Left ventricle myocardium inferior (tissue), 1 donor: ENCODE results near the gene ERC1. TPM values are rescaled to one million over a fixed set of nuclear protein-coding genes. Genes with fewer than 3 reads are reported as not detected.

ENCODE experiments used
- DNase-seq: peaks from one replicate; pipeline ENCODE4 v3.0.0-alpha.2; 2020
- H3K27ac ChIP-seq: fragments of 200-600 bp; replicated peaks from 2 replicates; pipeline ENCODE4 v1.8.0; 2021
- H3K27me3 ChIP-seq: fragments of 200-600 bp; 2 replicates; pipeline ENCODE4 v1.8.0; 2021; ENCODE audit warnings: low read depth
- H3K36me3 ChIP-seq: fragments of 200-600 bp; 2 replicates; pipeline ENCODE4 v1.8.0; 2021
- H3K4me1 ChIP-seq: fragments of 200-600 bp; 2 replicates; pipeline ENCODE4 v1.8.0; 2021
- H3K4me3 ChIP-seq: fragments of 200-600 bp; 2 replicates; pipeline ENCODE4 v1.8.0; 2021; ENCODE audit warnings: mild to moderate bottlenecking, moderate library complexity
- H3K9me3 ChIP-seq: fragments of 200-600 bp; replicated peaks from 2 replicates; pipeline ENCODE4 v1.8.0; 2021
- CTCF ChIP-seq: fragments of 200-600 bp; IDR thresholded peaks from 2 replicates; pipeline ENCODE4 v1.8.0; 2021; ENCODE audit warnings: antibody characterized with exemption, mild to moderate bottlenecking, borderline replicate concordance
- intact Hi-C: fragments of 100-400 bp; cut with micrococcal nuclease; formaldehyde crosslinking; loops from one replicate; pipeline ENCODE4 v1.11.0; 2022
- total RNA-seq: library from RNA; stranded (reverse); fragmentation: NEBNext Ultra II Directional; extraction: Animal tissue kit (Norgen Biotek cat#: 25700); gene quantifications from one replicate; pipeline ENCODE4 v1.2.1, GENCODE V29; 2021
- donor health status: DM: no; HTN: yes; CAD: no; lungs with severe emphysema.

The ERC1 gene
- total RNA-seq, 1 donor from 2014 or later = 50.8 TPM

- H3K27ac ChIP-seq = no peak overlapping the region
Observed at GRCh38 chr12:1179128-1179527, 188.1 kb downstream of the ERC1 start.

DNA sequence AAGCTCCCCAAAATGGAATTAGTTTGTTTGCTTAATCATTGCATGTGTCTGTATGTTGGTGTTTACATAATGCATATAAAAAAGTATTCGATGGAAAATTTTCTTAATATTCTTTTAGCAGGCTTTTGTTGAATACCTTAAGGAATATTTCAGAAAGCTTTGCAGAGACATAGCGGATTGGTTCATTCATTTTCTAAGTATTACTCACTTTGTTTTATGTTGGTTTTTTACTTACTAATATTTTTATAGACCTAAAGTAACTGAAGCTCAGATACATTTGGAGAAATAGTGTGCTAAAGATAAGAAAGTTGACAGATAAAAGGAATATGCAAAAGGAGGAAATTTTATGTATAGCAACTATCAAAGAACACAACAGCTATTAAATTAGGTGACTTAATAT lies 191.0 kb downstream of the ERC1 start:
- no peak for DNase-seq
- H3K4me1 ChIP-seq = peaks cover 9% of the 10 kb centered on the region
- intact Hi-C loops = no loop called here
- H3K36me3 ChIP-seq = peaks cover 44% of the 10 kb centered on the region
- H3K4me3 ChIP-seq = no peak overlapping the region
- no peak for TF ChIP-seq CTCF
- H3K27me3 ChIP-seq = no peaks in the 10 kb centered on the region
- H3K9me3 ChIP-seq = no peaks in the 10 kb centered on the region
- no peak overlapping the region for H3K27ac ChIP-seq

More at GRCh38 chr12:1179128-1179527, 188.1 kb downstream of the ERC1 start:
- peaks cover 30% of the 10 kb centered on the region for H3K36me3 ChIP-seq
- intact Hi-C loops = no loop called here
- no peak overlapping the region for H3K4me3 ChIP-seq
- peaks cover 4% of the 10 kb centered on the region for H3K4me1 ChIP-seq
- H3K27me3 ChIP-seq = no peaks in the 10 kb centered on the region
- DNase-seq = no peak
- H3K9me3 ChIP-seq = no peaks in the 10 kb centered on the region
- no peak for TF ChIP-seq CTCF

- H3K9me3 ChIP-seq = no peaks in the 10 kb centered on the region
- no peak overlapping the region for H3K27ac ChIP-seq
- no peak for DNase-seq
- intact Hi-C loops = no loop called here
- peaks cover 9% of the 10 kb centered on the region for H3K4me1 ChIP-seq
- no peak overlapping the region for H3K4me3 ChIP-seq
- H3K36me3 ChIP-seq = peaks cover 57% of the 10 kb centered on the region
- TF ChIP-seq CTCF = no peak
- H3K27me3 ChIP-seq = no peaks in the 10 kb centered on the region
Observed at GRCh38 chr12:1184402-1184801, 193.4 kb downstream of the ERC1 start.

DNA sequence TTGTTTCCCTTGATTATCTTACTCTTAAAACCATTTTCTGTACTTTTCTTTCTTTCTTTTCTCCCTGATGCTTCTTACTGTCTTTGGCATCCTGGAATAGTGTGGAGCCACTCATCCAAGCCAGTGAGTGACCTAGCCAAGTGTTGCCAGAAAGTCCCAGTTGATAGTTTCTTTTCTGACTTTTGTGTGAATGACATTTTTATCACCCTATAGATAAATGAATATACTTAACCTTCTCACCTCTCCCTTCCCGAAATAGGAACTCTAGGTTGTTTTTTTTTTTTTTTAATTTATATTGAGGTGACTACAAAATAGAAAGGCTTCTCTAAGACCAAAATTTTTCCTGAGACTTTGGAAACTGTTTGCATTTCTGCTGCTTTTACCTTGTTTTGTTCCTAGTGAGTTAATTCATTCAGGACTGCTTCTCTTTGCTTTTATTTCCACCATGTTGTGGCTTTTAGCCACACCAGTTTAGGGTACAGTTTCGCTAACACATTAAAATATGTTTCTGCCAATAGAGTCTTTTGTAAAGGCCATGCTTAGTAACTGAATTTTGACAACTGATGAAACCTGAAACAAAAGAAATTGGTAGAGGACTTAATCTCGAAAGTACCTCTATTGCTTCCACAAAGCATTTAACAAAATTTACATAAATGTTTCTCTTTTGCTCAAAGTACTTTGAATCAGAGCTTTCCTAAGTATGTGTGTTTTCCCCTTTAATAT lies 194.6 kb downstream of the ERC1 start:
- no peak for TF ChIP-seq CTCF
- Histone ChIP-seq H3K4me3 (no peak overlapping the region), H3K4me1 (peaks cover 9% of the 10 kb centered on the region), H3K27ac (no peak overlapping the region), H3K27me3 (no peaks in the 10 kb centered on the region), H3K36me3 (peaks cover 68% of the 10 kb centered on the region), H3K9me3 (no peaks in the 10 kb centered on the region)
- intact Hi-C loops = no loop called here
- no peak for DNase-seq

DNA sequence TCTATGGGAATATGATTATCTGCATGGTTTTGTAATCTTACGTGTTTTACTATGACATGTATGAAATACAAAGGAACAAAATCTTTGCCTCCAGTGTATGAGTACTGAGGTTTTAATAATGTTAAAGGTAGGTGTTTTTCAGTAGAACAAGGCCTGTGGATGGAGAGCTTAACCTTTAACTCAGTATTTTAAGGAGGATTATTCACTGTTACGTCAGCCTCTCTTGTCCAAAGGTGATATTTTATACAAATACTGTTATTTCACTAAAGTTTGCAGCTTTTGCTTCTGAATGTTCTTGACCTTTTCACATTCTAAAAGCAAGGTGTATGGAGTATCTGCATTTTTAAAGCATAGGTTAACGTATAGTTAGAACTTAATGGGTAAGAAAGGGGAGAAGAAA lies 195.3 kb downstream of the ERC1 start:
- no peak for DNase-seq
- TF ChIP-seq CTCF = no peak

More for the DNA sequence above, 195.3 kb downstream of the ERC1 start:
- Histone ChIP-seq H3K4me1 (peaks cover 9% of the 10 kb centered on the region), H3K27me3 (no peaks in the 10 kb centered on the region), H3K36me3 (peaks cover 68% of the 10 kb centered on the region), H3K4me3 (no peak overlapping the region), H3K9me3 (no peaks in the 10 kb centered on the region), H3K27ac (no peak overlapping the region)
- intact Hi-C loops = no loop called here
